GM10847 (cell line): ENCODE data around the gene SDC3.

Experiments used
- POLR2A ChIP-seq: IDR thresholded peaks from 2 replicates; pipeline ENCODE4 v1.6.1; 2011; ENCODE audit not compliant: insufficient read length; ENCODE audit errors: extremely low read depth

The SDC3 gene

GRCh38 chr1:30844631-30845030 lies 63.9 kb downstream of the SDC3 start:
- no peak for TF ChIP-seq POLR2A

DNA sequence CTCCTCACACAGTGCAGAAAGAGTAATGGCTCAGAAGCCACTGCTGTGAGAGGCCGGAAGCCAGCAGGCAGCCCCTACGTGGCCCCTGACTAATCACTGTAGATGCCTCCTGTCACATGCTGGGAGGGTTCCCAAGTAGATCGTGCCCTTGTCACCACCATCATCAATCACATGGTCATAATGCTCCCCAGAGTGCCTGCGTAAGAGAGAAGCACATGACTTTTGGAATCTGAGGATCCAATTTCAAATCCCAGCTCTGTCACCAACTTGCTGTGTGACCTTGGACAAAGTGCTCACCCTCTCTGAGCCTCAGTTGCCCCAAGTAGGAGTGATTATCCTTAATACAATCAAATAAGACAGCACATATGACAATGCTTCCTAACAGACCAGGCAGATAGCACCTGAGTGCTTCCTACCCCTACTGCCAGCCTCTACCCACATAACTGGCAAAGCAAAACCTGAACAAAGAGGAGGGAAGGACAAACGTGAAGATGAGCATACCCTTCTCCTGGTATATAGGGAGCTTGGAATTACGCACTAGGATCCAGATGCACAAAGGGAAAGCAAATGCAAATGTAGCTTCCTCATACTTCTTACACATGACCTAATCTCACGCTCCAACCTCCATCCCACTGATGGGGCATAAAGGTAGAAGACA lies 65.7 kb downstream of the SDC3 start:
- TF ChIP-seq POLR2A = no peak

DNA sequence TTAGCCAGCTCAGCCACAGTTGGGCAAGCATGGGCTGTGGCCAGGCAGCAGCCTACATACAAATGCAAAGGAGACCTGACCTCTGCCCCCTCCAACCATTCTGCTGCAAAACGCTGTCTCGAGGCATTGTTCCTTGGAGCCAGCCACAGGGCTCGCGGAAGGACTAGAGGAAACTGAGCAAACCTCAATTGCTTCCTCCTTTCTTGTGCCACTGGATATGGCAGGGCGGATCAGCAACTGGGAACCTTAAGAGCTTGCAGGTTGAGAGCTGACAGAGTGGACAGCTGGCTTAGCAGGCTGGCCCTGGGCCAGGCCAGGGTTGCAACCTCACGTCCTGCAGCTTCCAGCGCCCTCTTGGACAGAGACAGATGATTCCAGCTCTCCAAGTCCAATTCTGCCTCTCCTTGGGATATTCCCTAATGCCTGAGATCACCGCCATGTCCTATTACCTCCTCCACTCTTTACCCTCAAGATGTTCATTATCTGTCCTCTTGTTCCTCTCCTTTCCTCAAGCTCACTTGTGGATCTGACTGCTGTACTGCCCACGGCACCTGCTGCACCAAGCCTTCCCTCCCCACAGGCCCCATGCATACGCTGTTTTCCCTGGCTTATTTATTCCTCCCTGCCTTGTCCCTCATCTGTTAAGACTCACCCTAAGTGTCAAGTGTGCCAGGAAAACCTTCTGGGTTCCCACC lies 67.5 kb downstream of the SDC3 start:
- TF ChIP-seq POLR2A = no peak

- TF ChIP-seq POLR2A = no peak
These were observed 68.7 kb downstream of the SDC3 start for GRCh38 chr1:30839827-30840359.

DNA sequence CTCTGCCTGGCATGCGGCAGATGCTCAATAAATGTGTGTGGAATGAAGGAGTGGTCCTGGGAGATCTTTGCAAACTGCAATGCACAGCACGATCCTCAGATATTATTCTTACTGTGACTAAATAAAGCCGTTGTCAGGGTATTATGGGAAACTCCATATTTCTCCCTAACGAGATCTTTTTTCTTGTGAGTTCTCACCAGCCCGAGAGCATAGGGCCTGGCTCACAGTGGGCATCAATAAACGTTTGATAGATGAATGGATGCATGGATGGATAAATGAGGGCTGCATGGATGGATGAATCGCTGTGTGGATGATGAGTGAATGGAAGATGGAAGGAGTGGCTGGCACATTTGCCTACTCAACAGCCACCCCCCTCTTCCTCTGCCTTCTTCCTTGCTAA lies 69.6 kb downstream of the SDC3 start:
- TF ChIP-seq POLR2A = no peak

GRCh38 chr1:30837653-30838052 lies 70.9 kb downstream of the SDC3 start:
- TF ChIP-seq POLR2A = no peak

DNA sequence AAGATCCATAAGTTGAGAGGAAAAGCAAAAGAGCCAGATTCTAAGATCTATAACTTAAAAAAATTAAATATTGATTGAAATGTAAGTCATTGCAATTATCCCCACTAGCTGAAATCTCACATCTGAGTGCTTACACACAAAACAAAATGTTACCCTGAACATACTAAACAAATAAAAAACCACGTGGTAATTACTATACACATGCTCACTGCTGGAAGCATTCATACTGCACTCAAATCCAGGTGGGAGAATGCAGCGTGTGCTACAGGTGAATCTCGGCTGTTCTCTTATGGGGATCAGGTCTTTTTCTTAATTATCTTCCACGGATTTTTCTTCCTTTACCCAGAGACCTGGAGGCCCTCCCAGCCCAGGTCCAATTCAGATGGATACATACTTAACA lies 74.3 kb downstream of the SDC3 start:
- no peak for TF ChIP-seq POLR2A

GRCh38 chr1:30830537-30830936 lies 78.0 kb downstream of the SDC3 start:
- TF ChIP-seq POLR2A = no peak

DNA sequence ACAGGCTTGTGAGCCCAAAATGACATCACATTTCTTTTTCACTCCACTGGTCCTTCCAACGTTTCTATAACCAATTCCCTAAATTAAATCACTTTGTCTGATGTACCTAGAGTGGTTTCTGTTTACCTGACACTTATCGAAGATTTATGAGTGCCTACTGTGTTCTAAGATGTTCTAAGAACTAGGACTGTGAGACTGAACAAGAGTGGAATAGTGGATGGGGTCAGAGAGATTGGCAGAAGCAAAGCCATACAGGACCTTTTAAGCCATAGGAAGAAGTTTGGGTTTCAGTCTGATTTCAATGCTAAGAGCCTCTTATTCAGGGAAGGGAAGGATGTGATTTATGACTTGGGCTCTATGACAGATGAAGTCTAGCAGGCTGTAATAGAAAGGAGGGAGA lies 78.7 kb downstream of the SDC3 start:
- TF ChIP-seq POLR2A = no peak

GRCh38 chr1:30824736-30825429 lies 83.7 kb downstream of the SDC3 start:
- no peak for TF ChIP-seq POLR2A

- TF ChIP-seq POLR2A = no peak
These were observed 84.4 kb downstream of the SDC3 start for GRCh38 chr1:30823969-30824735.

GRCh38 chr1:30823627-30823968 lies 85.0 kb downstream of the SDC3 start:
- TF ChIP-seq POLR2A = no peak

DNA sequence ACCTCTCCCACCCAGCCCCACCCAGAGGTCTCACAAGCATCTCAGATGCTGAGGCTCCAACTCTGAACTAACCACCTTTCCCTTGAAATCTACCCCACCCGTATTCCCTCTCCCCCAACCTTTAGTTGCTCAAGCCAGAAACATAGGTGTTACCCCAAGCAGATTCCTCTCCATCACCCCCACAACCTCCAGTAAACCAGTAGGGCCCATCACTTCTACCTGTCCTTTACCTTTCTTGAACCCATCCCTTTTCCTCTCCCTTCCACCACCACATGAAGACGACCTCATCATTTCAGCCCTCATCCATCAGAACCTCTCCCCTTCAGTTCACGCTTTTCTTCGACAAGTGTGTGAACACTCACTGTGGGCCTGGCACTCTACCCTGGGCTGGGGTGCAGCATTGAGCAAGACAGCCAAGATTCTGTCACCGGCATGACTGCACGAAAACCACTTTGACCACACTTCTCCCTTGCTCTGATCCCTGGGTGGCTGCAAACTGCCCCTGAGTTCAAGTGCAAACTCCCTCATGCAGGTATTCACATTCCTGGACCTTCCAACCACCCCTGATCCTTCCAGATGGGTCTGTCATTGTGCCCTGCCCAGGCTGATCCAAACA lies 85.5 kb downstream of the SDC3 start:
- no peak for TF ChIP-seq POLR2A

GRCh38 chr1:30822006-30822405 lies 86.6 kb downstream of the SDC3 start:
- no peak for TF ChIP-seq POLR2A

DNA sequence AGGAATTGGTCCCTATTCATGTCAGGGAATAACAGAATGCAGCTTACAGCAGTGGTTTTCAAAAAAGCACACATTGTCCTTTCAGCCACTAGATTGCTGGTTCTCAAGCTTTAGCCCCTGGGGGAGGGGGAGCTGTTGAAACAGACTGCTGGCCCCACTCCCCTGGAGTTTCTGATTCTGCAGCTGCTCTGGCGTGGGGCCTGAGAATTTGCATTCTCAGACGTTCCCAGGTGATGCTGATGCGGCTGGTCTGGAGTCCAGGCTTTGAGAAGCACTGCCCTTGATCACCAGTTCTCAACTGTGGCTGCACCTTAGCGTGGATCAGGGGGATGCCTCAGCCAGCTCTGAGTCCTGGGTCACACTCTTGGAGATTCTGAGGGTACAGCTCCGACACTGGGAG lies 88.3 kb downstream of the SDC3 start:
- no peak for TF ChIP-seq POLR2A
